ENCODE measurements around the gene LAIR2. TPM values are rescaled to one million over a fixed set of nuclear protein-coding genes. Genes with fewer than 3 reads are reported as not detected.

The LAIR2 gene
- total RNA-seq, 1 experiment from 2014 or later, result not detected

DNA sequence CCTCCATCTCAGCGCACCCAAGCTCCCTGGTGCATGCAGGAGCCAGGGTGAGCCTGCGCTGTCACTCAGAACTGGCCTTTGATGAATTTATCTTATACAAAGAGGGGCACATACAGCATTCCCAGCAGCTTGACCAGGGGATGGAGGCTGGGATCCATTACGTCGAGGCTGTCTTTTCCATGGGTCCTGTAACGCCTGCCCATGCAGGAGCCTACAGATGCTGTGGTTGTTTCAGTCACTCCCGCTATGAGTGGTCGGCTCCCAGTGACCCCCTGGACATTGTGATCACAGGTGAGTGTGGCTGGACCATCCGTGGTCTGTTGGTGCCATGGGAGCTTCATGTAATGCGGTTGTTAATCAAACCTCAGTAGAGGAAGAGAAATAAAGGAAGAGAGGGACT, 33.0 kb downstream of the LAIR2 start:
- no peak overlapping the region for H3K27ac ChIP-seq
- no peak overlapping the region for H2AFZ ChIP-seq
- no peaks in the 10 kb centered on the region for H3K9me3 ChIP-seq (ENCODE audit: insufficient read depth, low read depth)
- H3K4me1 ChIP-seq (replicated peaks; ENCODE audit: insufficient read depth), result no peaks in the 10 kb centered on the region
- peaks cover 96% of the 10 kb centered on the region for H3K27me3 ChIP-seq (ENCODE audit: insufficient read depth, low read depth)
- no peaks in the 10 kb centered on the region for H4K20me1 ChIP-seq (ENCODE audit: insufficient read depth)
- no peak overlapping the region for H3K4me2 ChIP-seq
- H3K4me3 ChIP-seq, result no peak overlapping the region
- no peaks in the 10 kb centered on the region for H3K9me2 ChIP-seq (ENCODE audit: insufficient read depth)
- no peaks in the 10 kb centered on the region for H3K79me2 ChIP-seq (ENCODE audit: low read depth)
- intact Hi-C loops (cut with micrococcal nuclease; ENCODE audit: unreplicated experiment), result no loop called here
- CTCF ChIA-PET, result no interaction called here
- BruUV-seq (replicated peaks), result no TSS peak
- DNase-seq, result no peak
- no peaks in the 10 kb centered on the region for H3K36me3 ChIP-seq (ENCODE audit: low read depth)
- TF ChIP-seq CTCF (conservative IDR thresholded peaks at IDR 0.05) (no peak), EZH2 (IDR thresholded peaks at IDR 0.05; ENCODE audit: low read depth) (no peak)
- no peaks in the 10 kb centered on the region for H3F3A ChIP-seq (ENCODE audit: insufficient read depth, low read depth)
- POLR2A ChIA-PET (ENCODE audit: unreplicated experiment), result no interaction called here

DNA sequence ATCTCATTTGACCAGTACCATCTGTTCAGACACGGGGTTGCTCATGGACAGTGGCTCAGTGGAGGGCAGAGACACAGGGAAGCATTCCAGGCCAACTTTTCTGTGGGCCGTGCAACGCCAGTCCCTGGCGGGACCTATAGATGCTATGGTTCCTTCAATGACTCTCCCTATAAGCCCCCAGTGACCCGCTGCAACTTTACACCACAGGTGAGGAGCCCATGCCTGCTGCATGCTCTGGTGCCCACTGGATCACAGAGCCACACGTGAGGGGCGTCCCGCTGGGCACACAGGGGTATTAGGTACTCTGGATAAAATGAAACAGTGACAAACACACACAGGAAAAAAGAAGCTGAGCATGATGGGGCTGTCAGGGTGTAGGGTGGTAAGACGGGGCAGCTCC, 34.3 kb downstream of the LAIR2 start:
- ChIA-PET POLR2A (ENCODE audit: unreplicated experiment) (no interaction called here), CTCF (no interaction called here)
- Histone ChIP-seq H3F3A (ENCODE audit: insufficient read depth, low read depth) (no peaks in the 10 kb centered on the region), H3K27ac (no peak overlapping the region), H3K9me2 (ENCODE audit: insufficient read depth) (no peaks in the 10 kb centered on the region), H4K20me1 (ENCODE audit: insufficient read depth) (no peaks in the 10 kb centered on the region), H3K4me1 (replicated peaks; ENCODE audit: insufficient read depth) (no peaks in the 10 kb centered on the region), H3K36me3 (ENCODE audit: low read depth) (no peaks in the 10 kb centered on the region), H3K4me2 (no peak overlapping the region), H3K9me3 (ENCODE audit: insufficient read depth, low read depth) (no peaks in the 10 kb centered on the region), H3K79me2 (ENCODE audit: low read depth) (no peaks in the 10 kb centered on the region), H3K4me3 (no peak overlapping the region), H2AFZ (no peak overlapping the region), H3K27me3 (ENCODE audit: insufficient read depth, low read depth) (peaks cover 97% of the 10 kb centered on the region)
- intact Hi-C loops (cut with micrococcal nuclease; ENCODE audit: unreplicated experiment), result no loop called here
- DNase-seq, result no peak
- no peak for TF ChIP-seq CTCF (conservative IDR thresholded peaks at IDR 0.05)
- TF ChIP-seq EZH2 (IDR thresholded peaks at IDR 0.05; ENCODE audit: low read depth), result no peak
- BruUV-seq (replicated peaks), result no TSS peak

- no peak overlapping the region for H2AFZ ChIP-seq
- no peaks in the 10 kb centered on the region for H3F3A ChIP-seq (ENCODE audit: insufficient read depth, low read depth)
- no peaks in the 10 kb centered on the region for H3K9me2 ChIP-seq (ENCODE audit: insufficient read depth)
- ChIA-PET CTCF (no interaction called here), POLR2A (ENCODE audit: unreplicated experiment) (no interaction called here)
- no peaks in the 10 kb centered on the region for H3K9me3 ChIP-seq (ENCODE audit: insufficient read depth, low read depth)
- DNase-seq, result no peak
- no peaks in the 10 kb centered on the region for H3K36me3 ChIP-seq (ENCODE audit: low read depth)
- no peaks in the 10 kb centered on the region for H3K79me2 ChIP-seq (ENCODE audit: low read depth)
- H3K4me2 ChIP-seq, result no peak overlapping the region
- intact Hi-C loops (cut with micrococcal nuclease; ENCODE audit: unreplicated experiment), result no loop called here
- no peak for TF ChIP-seq CTCF (conservative IDR thresholded peaks at IDR 0.05)
- TF ChIP-seq EZH2 (IDR thresholded peaks at IDR 0.05; ENCODE audit: low read depth), result no peak
- H4K20me1 ChIP-seq (ENCODE audit: insufficient read depth), result no peaks in the 10 kb centered on the region
- no peaks in the 10 kb centered on the region for H3K4me1 ChIP-seq (replicated peaks; ENCODE audit: insufficient read depth)
- no peak overlapping the region for H3K27ac ChIP-seq
- peaks cover 90% of the 10 kb centered on the region for H3K27me3 ChIP-seq (ENCODE audit: insufficient read depth, low read depth)
- BruUV-seq (replicated peaks), result no TSS peak
- no peak overlapping the region for H3K4me3 ChIP-seq
Observed at GRCh38 chr19:54541712-54542111, 39.1 kb downstream of the LAIR2 start.

All from PC-9 (cell line).